GM06990 (cell line): ENCODE measurements around the gene PRUNE2.

Experiments
- DNase-seq: peaks from one replicate; pipeline ENCODE4 v3.0.0-alpha.2; 2011; ENCODE audit not compliant: insufficient read length; ENCODE audit errors: extremely low read depth
- H3K27me3 ChIP-seq: replicated peaks from 2 replicates; pipeline ENCODE4 v1.6.0; 2011; ENCODE audit warnings: low read length; ENCODE audit not compliant: control insufficient read depth, insufficient read depth
- H3K36me3 ChIP-seq: 2 replicates; pipeline ENCODE4 v1.5.1; 2011; ENCODE audit warnings: low read length; ENCODE audit not compliant: control insufficient read depth, insufficient read depth
- H3K4me3 ChIP-seq: replicated peaks from 2 replicates; pipeline ENCODE4 v1.5.1; 2011; ENCODE audit warnings: low read depth, mild to moderate bottlenecking, control low read depth, low read length
- TF ChIP-seq, protein P1 (sequence below): IDR thresholded peaks from 2 replicates; pipeline ENCODE4 v1.5.1; 2011; ENCODE audit warnings: low read length, control low read depth, mild to moderate bottlenecking, inconsistent platforms; ENCODE audit not compliant: insufficient read depth, poor library complexity, severe bottlenecking

PRUNE2 gene

GRCh38 chr9:76817489-76817888 lies 88.4 kb downstream of the PRUNE2 start:
- Histone ChIP-seq H3K4me3 (no peak overlapping the region), H3K36me3 (no peaks in the 10 kb centered on the region), H3K27me3 (no peaks in the 10 kb centered on the region; the same call in 1 of the 2 replicates)
- DNase-seq, result no peak
- TF ChIP-seq, protein P1, sequence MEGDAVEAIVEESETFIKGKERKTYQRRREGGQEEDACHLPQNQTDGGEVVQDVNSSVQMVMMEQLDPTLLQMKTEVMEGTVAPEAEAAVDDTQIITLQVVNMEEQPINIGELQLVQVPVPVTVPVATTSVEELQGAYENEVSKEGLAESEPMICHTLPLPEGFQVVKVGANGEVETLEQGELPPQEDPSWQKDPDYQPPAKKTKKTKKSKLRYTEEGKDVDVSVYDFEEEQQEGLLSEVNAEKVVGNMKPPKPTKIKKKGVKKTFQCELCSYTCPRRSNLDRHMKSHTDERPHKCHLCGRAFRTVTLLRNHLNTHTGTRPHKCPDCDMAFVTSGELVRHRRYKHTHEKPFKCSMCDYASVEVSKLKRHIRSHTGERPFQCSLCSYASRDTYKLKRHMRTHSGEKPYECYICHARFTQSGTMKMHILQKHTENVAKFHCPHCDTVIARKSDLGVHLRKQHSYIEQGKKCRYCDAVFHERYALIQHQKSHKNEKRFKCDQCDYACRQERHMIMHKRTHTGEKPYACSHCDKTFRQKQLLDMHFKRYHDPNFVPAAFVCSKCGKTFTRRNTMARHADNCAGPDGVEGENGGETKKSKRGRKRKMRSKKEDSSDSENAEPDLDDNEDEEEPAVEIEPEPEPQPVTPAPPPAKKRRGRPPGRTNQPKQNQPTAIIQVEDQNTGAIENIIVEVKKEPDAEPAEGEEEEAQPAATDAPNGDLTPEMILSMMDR, result no peak

GRCh38 chr9:76812591-76812990 lies 93.3 kb downstream of the PRUNE2 start:
- TF ChIP-seq, protein P1, result no peak
- DNase-seq, result no peak
- Histone ChIP-seq H3K36me3 (no peaks in the 10 kb centered on the region), H3K4me3 (no peak overlapping the region), H3K27me3 (no peaks in the 10 kb centered on the region; the same call in 1 of the 2 replicates)

GRCh38 chr9:76810377-76810957 lies 95.4 kb downstream of the PRUNE2 start:
- DNase-seq, result peak; percentile 7
- no peaks in the 10 kb centered on the region for H3K36me3 ChIP-seq
- no peaks in the 10 kb centered on the region; the same call in 1 of the 2 replicates for H3K27me3 ChIP-seq
- TF ChIP-seq, protein P1, result peak; percentile 80
- H3K4me3 ChIP-seq, result no peak overlapping the region

- TF ChIP-seq, protein P1, result no peak
- Histone ChIP-seq H3K4me3 (no peak overlapping the region), H3K36me3 (no peaks in the 10 kb centered on the region), H3K27me3 (no peaks in the 10 kb centered on the region)
- no peak for DNase-seq
Measured at GRCh38 chr9:76808636-76809035, 97.3 kb downstream of the PRUNE2 start.

GRCh38 chr9:76803762-76804161 lies 102.2 kb downstream of the PRUNE2 start:
- TF ChIP-seq, protein P1, result no peak
- H3K4me3 ChIP-seq, result no peak overlapping the region
- no peaks in the 10 kb centered on the region for H3K36me3 ChIP-seq
- DNase-seq, result no peak
- no peaks in the 10 kb centered on the region for H3K27me3 ChIP-seq

- TF ChIP-seq, protein P1, result no peak
- no peaks in the 10 kb centered on the region; the same call in 1 of the 2 replicates for H3K27me3 ChIP-seq
- H3K4me3 ChIP-seq, result no peak overlapping the region
- no peak for DNase-seq
- H3K36me3 ChIP-seq, result no peaks in the 10 kb centered on the region
Measured at GRCh38 chr9:76803083-76803482, 102.8 kb downstream of the PRUNE2 start.
